Measurements from ENCODE around the gene ACOX2. TPM values are rescaled to one million over a fixed set of nuclear protein-coding genes. Genes with fewer than 3 reads are reported as not detected.

ACOX2 gene
- total and polyA plus RNA-seq, 2 donors (not counting 3 experiments of a cell fraction or from before 2014, with no cell fraction given): 1.5 to 10.5 TPM

DNA sequence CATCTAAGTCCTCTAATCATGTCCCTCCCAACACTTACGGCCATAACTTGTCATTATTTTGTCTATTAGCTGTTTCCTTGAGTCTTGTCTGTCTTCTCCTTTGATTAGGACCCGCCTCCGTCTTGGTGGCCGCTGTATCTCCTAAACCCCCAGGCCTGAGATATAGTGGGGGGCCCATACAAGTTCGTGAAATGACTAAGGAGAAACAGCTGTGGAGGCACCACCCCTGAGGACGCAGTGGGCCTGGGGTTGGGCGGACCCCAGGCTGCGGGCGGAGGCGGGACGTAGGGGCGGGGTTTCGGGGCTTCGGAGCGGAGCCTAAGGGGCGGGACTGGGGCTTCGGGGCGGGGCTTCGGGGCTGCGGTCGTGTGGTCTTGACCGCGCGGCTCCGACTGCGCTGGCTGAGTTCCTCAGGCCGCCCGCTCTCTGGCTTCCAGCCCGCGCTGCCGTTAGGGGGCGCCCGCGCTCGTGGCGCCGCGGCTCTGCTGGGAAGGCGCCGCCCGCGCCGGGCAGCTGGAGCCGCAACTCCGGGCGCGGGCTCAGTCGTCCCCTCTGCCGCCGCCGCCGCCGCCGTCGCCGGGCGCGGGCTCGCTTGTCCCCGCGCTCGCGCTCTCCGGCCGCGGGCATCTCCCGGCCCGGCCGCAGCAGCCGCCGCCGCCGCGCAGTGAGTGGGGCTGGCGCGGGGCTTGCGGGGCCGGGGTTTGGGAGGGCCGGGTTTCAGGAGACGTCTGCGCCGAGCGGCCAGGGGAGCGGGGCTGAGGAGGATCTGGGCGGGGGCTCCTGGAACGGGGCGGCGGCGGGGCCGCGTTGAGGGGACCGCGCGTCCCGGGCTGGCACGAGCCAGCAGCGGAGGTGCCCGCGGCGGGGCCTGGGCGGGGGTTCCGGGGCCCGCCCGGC, 45.2 kb downstream of the ACOX2 start, which contains the start of gene KCTD6:
Gene KCTD6, plus strand, starts transcription at position 591 of the 897 bp plus-strand sequence. CDS start 6,660 bp downstream, outside the sequence.
- ChIA-PET CTCF (interaction anchor here (0.7 to 4.7 kb wide), 19 partner anchors 9 to 185 kb away, joined by 3 to 27 read pairs (median 6); partner anchors contain the start of genes ACOX2, HTD2, PXK and RPP14), POLR2A (no interaction called here)
- Histone ChIP-seq H3K36me3 (ENCODE audit: control insufficient read depth in 2 of 2, extremely low read depth in 1 of 2, insufficient read depth in 2 of 2, low read length in 2 of 2) (no peaks in the 10 kb centered on the region), H3K4me1 (ENCODE audit: control insufficient read depth, extremely low read depth, insufficient read depth, low read length) (peaks cover 16% of the 10 kb centered on the region), H2AFZ (ENCODE audit: low read depth, low read length) (peak within 1 kb of the TSS; percentile 86), H3K79me2 (ENCODE audit: control insufficient read depth, insufficient read depth, low read length) (peaks cover 34% of the 10 kb centered on the region), H3K9me1 (replicated peaks; ENCODE audit: control insufficient read depth, extremely low read depth, insufficient read depth, low read length) (no peaks in the 10 kb centered on the region), H3K27ac (ENCODE audit: insufficient read depth, low read depth, low read length) (peak within 1 kb of the TSS; percentile 21), H4K20me1 (replicated peaks; ENCODE audit: control insufficient read depth, extremely low read depth, insufficient read depth, low read length) (no peaks in the 10 kb centered on the region), H3K9me3 (replicated peaks; ENCODE audit: control insufficient read depth, insufficient read depth, low read length) (no peaks in the 10 kb centered on the region), H3K4me2 (ENCODE audit: insufficient read depth, low read length) (peak within 1 kb of the TSS; percentile 93), H3K27me3 (ENCODE audit: control insufficient read depth in 2 of 2, insufficient read depth in 2 of 2, low read length in 2 of 2) (peaks cover 2 to 5% of the 10 kb centered on the region in 2 experiments), H3K4me3 (replicated peaks in 1 of 3; ENCODE audit: insufficient read depth in 1 of 3, low read depth in 1 of 3, low read length in 3 of 3) (peak within 1 kb of the TSS; percentile 67 to 90 (median 86)), H3K9ac (replicated peaks; ENCODE audit: extremely low read depth, insufficient read depth, low read length) (peak within 1 kb of the TSS; percentile 81)
- dilution Hi-C loops (cut with MboI; ENCODE audit: extremely low pct_ligation_motif_present, low sequenced_read_pairs) (no loop called here), intact Hi-C loops (cut with micrococcal nuclease) (loop anchor here (1.0 kb wide), 7 partner anchors 28 to 185 kb away; partner anchors contain the start of genes HTD2, PDHB, PXK and RPP14)
- TF ChIP-seq JUN (IDR thresholded peaks at IDR 0.05; ENCODE audit: borderline replicate concordance, insufficient read depth, insufficient read length, low read depth) (no peak), GATA2 (IDR thresholded peaks at IDR 0.05; ENCODE audit: insufficient read depth, insufficient read length, low read depth, low read length) (no peak), MYC (IDR thresholded peaks at IDR 0.05; ENCODE audit: low read depth, low read length) (no peak), POLR2A (IDR thresholded peaks at IDR 0.05; ENCODE audit: low read depth, low read length) (no peak), EZH2 (IDR thresholded peaks at IDR 0.05; ENCODE audit: borderline replicate concordance, low read depth, low read length, severe bottlenecking) (no peak), FOS (IDR thresholded peaks at IDR 0.05; ENCODE audit: borderline replicate concordance, insufficient read depth, low read length) (peak; percentile 3), POLR2AphosphoS5 (IDR thresholded peaks at IDR 0.05; ENCODE audit: insufficient read depth, low read depth, low read length) (peak; percentile 80)
- TF ChIP-seq, protein P1, sequence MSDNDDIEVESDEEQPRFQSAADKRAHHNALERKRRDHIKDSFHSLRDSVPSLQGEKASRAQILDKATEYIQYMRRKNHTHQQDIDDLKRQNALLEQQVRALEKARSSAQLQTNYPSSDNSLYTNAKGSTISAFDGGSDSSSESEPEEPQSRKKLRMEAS (IDR thresholded peaks at IDR 0.05; ENCODE audit: insufficient read depth, insufficient read length): no peak
- TF ChIP-seq, protein P2, sequence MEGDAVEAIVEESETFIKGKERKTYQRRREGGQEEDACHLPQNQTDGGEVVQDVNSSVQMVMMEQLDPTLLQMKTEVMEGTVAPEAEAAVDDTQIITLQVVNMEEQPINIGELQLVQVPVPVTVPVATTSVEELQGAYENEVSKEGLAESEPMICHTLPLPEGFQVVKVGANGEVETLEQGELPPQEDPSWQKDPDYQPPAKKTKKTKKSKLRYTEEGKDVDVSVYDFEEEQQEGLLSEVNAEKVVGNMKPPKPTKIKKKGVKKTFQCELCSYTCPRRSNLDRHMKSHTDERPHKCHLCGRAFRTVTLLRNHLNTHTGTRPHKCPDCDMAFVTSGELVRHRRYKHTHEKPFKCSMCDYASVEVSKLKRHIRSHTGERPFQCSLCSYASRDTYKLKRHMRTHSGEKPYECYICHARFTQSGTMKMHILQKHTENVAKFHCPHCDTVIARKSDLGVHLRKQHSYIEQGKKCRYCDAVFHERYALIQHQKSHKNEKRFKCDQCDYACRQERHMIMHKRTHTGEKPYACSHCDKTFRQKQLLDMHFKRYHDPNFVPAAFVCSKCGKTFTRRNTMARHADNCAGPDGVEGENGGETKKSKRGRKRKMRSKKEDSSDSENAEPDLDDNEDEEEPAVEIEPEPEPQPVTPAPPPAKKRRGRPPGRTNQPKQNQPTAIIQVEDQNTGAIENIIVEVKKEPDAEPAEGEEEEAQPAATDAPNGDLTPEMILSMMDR (IDR thresholded peaks at IDR 0.05; ENCODE audit: extremely low read depth in 1 of 2, insufficient read depth in 1 of 2, low read depth in 1 of 2, low read length in 2 of 2): peak; percentile 79 to 80
- BruUV-seq (replicated peaks): no TSS peak
- peak; percentile 79 for FAIRE-seq
- DNase-seq (ENCODE audit: low read depth, low spot score): peak; percentile 97
